ENCODE results near the gene HUWE1.
"Not testable (repeated sequence)": the region's sequence is repeated elsewhere in the genome, so short reads cannot be mapped to it uniquely, and the experiment has no call there.

Gene HUWE1

GRCh38 chrX:53561912-53562311, 124.6 kb downstream of the HUWE1 start:
- Histone ChIP-seq H3K4me3 (ENCODE audit: low read length) (no peak overlapping the region), H3K36me3 (ENCODE audit: control insufficient read depth, insufficient read depth, low read length, severe bottlenecking) (peaks cover 95% of the 10 kb centered on the region), H3K4me1 (ENCODE audit: control insufficient read depth, insufficient read depth, low read length) (no peaks in the 10 kb centered on the region)

GRCh38 chrX:53558646-53559045, 127.9 kb downstream of the HUWE1 start:
- Histone ChIP-seq H3K27me3 (replicated peaks; ENCODE audit: control insufficient read depth, insufficient read depth, low read length) (no peaks in the 10 kb centered on the region), H3K36me3 (ENCODE audit: control insufficient read depth, insufficient read depth, low read length, severe bottlenecking) (peaks cover 96% of the 10 kb centered on the region), H3K4me1 (ENCODE audit: control insufficient read depth, insufficient read depth, low read length) (no peaks in the 10 kb centered on the region), H3K9ac (ENCODE audit: low read length) (no peak overlapping the region), H3K4me3 (ENCODE audit: low read length) (no peak overlapping the region), H3K9me3 (ENCODE audit: control insufficient read depth, low read length) (peaks cover 4% of the 10 kb centered on the region)
- no peak for DNase-seq (ENCODE audit: low read depth)

More at GRCh38 chrX:53561912-53562311, 124.6 kb downstream of the HUWE1 start:
- Histone ChIP-seq H3K27me3 (replicated peaks; ENCODE audit: control insufficient read depth, insufficient read depth, low read length) (peaks cover 9% of the 10 kb centered on the region), H3K9me3 (ENCODE audit: control insufficient read depth, low read length) (peaks cover 4% of the 10 kb centered on the region), H3K9ac (ENCODE audit: low read length) (no peak overlapping the region)
- no peak for DNase-seq (ENCODE audit: low read depth)

- peaks cover 92% of the 10 kb centered on the region for H3K36me3 ChIP-seq (ENCODE audit: control insufficient read depth, insufficient read depth, low read length, severe bottlenecking)
- H3K9me3 ChIP-seq (ENCODE audit: control insufficient read depth, low read length): peaks cover 4% of the 10 kb centered on the region
- H3K27me3 ChIP-seq (replicated peaks; ENCODE audit: control insufficient read depth, insufficient read depth, low read length): no peaks in the 10 kb centered on the region
- no peak overlapping the region for H3K4me3 ChIP-seq (ENCODE audit: low read length)
- H3K4me1 ChIP-seq (ENCODE audit: control insufficient read depth, insufficient read depth, low read length): no peaks in the 10 kb centered on the region
- DNase-seq (ENCODE audit: low read depth): no peak
- H3K9ac ChIP-seq (ENCODE audit: low read length): no peak overlapping the region
Observed at GRCh38 chrX:53556868-53557267, 129.7 kb downstream of the HUWE1 start.

- Histone ChIP-seq H3K9me3 (ENCODE audit: control insufficient read depth, low read length) (no peaks in the 10 kb centered on the region), H3K36me3 (ENCODE audit: control insufficient read depth, insufficient read depth, low read length, severe bottlenecking) (peaks cover 92% of the 10 kb centered on the region), H3K9ac (ENCODE audit: low read length) (no peak overlapping the region), H3K27me3 (replicated peaks; ENCODE audit: control insufficient read depth, insufficient read depth, low read length) (no peaks in the 10 kb centered on the region), H3K4me3 (ENCODE audit: low read length) (no peak overlapping the region), H3K4me1 (ENCODE audit: control insufficient read depth, insufficient read depth, low read length) (no peaks in the 10 kb centered on the region)
- no peak for DNase-seq (ENCODE audit: low read depth)
Observed at GRCh38 chrX:53550756-53551463, 135.6 kb downstream of the HUWE1 start.

GRCh38 chrX:53547668-53548067, 138.9 kb downstream of the HUWE1 start:
- Histone ChIP-seq H3K4me3 (ENCODE audit: low read length) (no peak overlapping the region), H3K27me3 (replicated peaks; ENCODE audit: control insufficient read depth, insufficient read depth, low read length) (no peaks in the 10 kb centered on the region), H3K9me3 (ENCODE audit: control insufficient read depth, low read length) (no peaks in the 10 kb centered on the region), H3K36me3 (ENCODE audit: control insufficient read depth, insufficient read depth, low read length, severe bottlenecking) (peaks cover 100% of the 10 kb centered on the region), H3K4me1 (ENCODE audit: control insufficient read depth, insufficient read depth, low read length) (no peaks in the 10 kb centered on the region), H3K9ac (ENCODE audit: low read length) (no peak overlapping the region)
- no peak for DNase-seq (ENCODE audit: low read depth)

DNA sequence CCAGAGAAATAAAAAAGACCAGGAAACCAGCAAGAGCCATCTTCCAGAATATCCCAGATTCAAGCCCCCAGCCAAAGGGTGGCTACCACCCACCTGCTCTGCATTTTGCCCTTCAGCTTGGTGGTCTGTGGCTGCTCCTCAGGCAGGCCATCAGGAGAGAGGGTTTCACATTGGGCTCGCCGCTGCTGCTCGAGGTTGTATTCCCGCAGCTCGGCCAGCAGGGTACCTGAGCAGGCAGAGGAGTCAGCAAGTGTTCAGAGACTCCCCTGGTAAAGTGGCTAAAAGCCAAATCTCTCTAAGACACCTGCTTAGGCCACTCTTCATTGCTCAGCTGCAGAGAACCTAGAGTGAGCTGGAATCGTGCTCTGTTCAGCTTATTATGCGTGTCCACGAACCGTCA, 141.6 kb downstream of the HUWE1 start:
- Histone ChIP-seq H3K9me3 (ENCODE audit: control insufficient read depth, low read length) (no peaks in the 10 kb centered on the region), H3K4me1 (ENCODE audit: control insufficient read depth, insufficient read depth, low read length) (no peaks in the 10 kb centered on the region), H3K9ac (ENCODE audit: low read length) (no peak overlapping the region), H3K36me3 (ENCODE audit: control insufficient read depth, insufficient read depth, low read length, severe bottlenecking) (peaks cover 95% of the 10 kb centered on the region), H3K4me3 (ENCODE audit: low read length) (no peak overlapping the region), H3K27me3 (replicated peaks; ENCODE audit: control insufficient read depth, insufficient read depth, low read length) (peaks cover 5% of the 10 kb centered on the region)
- no peak for DNase-seq (ENCODE audit: low read depth)

GRCh38 chrX:53538781-53539180, 147.7 kb downstream of the HUWE1 start:
- H3K27me3 ChIP-seq (replicated peaks; ENCODE audit: control insufficient read depth, insufficient read depth, low read length): peaks cover 8% of the 10 kb centered on the region
- H3K9me3 ChIP-seq (ENCODE audit: control insufficient read depth, low read length): no peaks in the 10 kb centered on the region
- DNase-seq (ENCODE audit: low read depth): no peak
- no peak overlapping the region for H3K4me3 ChIP-seq (ENCODE audit: low read length)
- H3K9ac ChIP-seq (ENCODE audit: low read length): no peak overlapping the region
- no peaks in the 10 kb centered on the region for H3K4me1 ChIP-seq (ENCODE audit: control insufficient read depth, insufficient read depth, low read length)
- H3K36me3 ChIP-seq (ENCODE audit: control insufficient read depth, insufficient read depth, low read length, severe bottlenecking): peaks cover 95% of the 10 kb centered on the region

GRCh38 chrX:53531255-53531966, 155.1 kb downstream of the HUWE1 start:
- H3K36me3 ChIP-seq (ENCODE audit: control insufficient read depth, insufficient read depth, low read length, severe bottlenecking): peaks cover 40% of the 10 kb centered on the region
- H3K9me3 ChIP-seq (ENCODE audit: control insufficient read depth, low read length); DNase-seq (ENCODE audit: low read depth): not testable (repeated sequence)

DNA sequence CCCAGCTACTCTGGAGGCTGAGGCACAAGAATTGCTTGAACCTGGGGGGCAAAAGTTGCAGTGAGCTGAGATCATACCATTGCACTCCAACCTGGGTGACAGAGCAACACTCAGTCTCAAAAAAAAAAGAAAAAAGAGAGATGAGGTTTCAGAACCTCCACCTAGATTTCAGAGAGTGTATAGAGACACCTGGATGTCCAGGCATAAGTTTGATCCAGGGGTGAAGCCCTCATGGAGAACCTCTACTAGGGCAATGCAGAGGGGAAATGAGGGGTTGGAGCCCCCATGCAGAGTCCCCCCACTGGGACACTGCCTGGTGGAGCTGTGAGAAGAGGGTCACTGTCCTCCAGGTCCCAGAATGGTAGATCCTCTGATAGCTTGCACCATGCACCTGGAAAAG, 159.5 kb downstream of the HUWE1 start:
- H3K4me1 ChIP-seq (ENCODE audit: control insufficient read depth, insufficient read depth, low read length): no peaks in the 10 kb centered on the region
- no peak for DNase-seq (ENCODE audit: low read depth)
- H3K4me3 ChIP-seq (ENCODE audit: low read length): no peak overlapping the region
- no peak overlapping the region for H3K9ac ChIP-seq (ENCODE audit: low read length)
- H3K36me3 ChIP-seq (ENCODE audit: control insufficient read depth, insufficient read depth, low read length, severe bottlenecking): no peaks in the 10 kb centered on the region
- peaks cover 6% of the 10 kb centered on the region for H3K9me3 ChIP-seq (ENCODE audit: control insufficient read depth, low read length)
- peaks cover 10% of the 10 kb centered on the region for H3K27me3 ChIP-seq (replicated peaks; ENCODE audit: control insufficient read depth, insufficient read depth, low read length)

More at GRCh38 chrX:53531255-53531966, 155.1 kb downstream of the HUWE1 start:
- not testable (repeated sequence) for H3K4me1 ChIP-seq (ENCODE audit: control insufficient read depth, insufficient read depth, low read length); H3K9ac ChIP-seq (ENCODE audit: low read length); H3K4me3 ChIP-seq (ENCODE audit: low read length); H3K27me3 ChIP-seq (replicated peaks; ENCODE audit: control insufficient read depth, insufficient read depth, low read length)

DNA sequence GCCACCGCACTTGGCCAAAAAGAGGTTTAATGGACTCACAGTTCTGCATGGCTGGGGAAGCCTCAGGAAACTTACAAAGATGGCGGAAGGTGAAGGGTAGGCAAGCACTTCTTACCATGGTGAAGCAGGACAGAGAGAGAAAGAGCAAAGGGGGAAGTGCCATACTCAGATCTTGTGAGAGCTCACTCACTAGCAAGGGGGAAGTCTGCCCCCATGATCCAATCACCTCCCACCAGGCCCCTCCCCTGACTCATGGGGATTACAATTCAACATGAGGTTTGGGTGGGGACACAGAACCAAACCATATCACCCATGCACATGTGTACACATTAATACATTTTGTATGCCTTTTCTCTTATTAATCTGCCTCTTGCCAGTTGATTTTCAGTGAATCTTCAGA, 175.2 kb downstream of the HUWE1 start:
- DNase-seq (ENCODE audit: low read depth): no peak
- no peak overlapping the region for H3K9ac ChIP-seq (ENCODE audit: low read length)
- H3K27me3 ChIP-seq (replicated peaks; ENCODE audit: control insufficient read depth, insufficient read depth, low read length): peaks cover 24% of the 10 kb centered on the region
- no peaks in the 10 kb centered on the region for H3K4me1 ChIP-seq (ENCODE audit: control insufficient read depth, insufficient read depth, low read length)
- H3K9me3 ChIP-seq (ENCODE audit: control insufficient read depth, low read length): no peaks in the 10 kb centered on the region
- no peak overlapping the region for H3K4me3 ChIP-seq (ENCODE audit: low read length)
- H3K36me3 ChIP-seq (ENCODE audit: control insufficient read depth, insufficient read depth, low read length, severe bottlenecking): no peaks in the 10 kb centered on the region

DNA sequence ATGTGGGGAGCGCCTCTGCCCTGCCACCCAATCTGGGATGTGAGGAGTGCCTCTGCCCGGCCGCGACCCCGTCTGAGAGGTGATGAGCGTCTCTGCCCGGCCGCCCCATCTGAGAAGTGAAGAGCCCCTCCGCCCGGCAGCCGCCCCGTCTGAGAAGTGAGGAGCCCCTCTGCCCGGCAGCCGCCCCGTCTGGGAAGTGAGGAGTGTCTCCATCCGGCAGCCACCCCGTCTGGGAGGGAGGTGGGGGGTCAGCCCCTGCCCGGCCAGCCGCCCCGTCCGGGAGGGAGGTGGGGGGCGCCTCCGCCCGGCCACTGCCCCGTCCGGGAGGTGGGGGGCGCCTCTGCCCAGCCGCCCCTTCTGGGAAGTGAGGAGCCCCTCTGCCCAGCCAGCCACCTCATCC, 182.5 kb downstream of the HUWE1 start:
- H3K9ac ChIP-seq (ENCODE audit: low read length); H3K9me3 ChIP-seq (ENCODE audit: control insufficient read depth, low read length); H3K36me3 ChIP-seq (ENCODE audit: control insufficient read depth, insufficient read depth, low read length, severe bottlenecking); H3K4me3 ChIP-seq (ENCODE audit: low read length); DNase-seq (ENCODE audit: low read depth); H3K4me1 ChIP-seq (ENCODE audit: control insufficient read depth, insufficient read depth, low read length): not testable (repeated sequence)
- H3K27me3 ChIP-seq (replicated peaks; ENCODE audit: control insufficient read depth, insufficient read depth, low read length): peaks cover 10% of the 10 kb centered on the region

Data from adipocyte (in vitro differentiated cells).